HCT116 (cell line): ENCODE measurements around the gene CRYBG3. TPM values are rescaled to one million over a fixed set of nuclear protein-coding genes. Genes with fewer than 3 reads are reported as not detected.

Experiments used
- ATAC-seq: fragments of 200-7000 bp; cut with Tn5 transposase; 2 replicates; pipeline ENCODE4 v1.9.1; 2020; ENCODE audit warnings: mild to moderate bottlenecking, moderate library complexity
- BruUV-seq: library from RNA; stranded (reverse); fragments of 400-500 nt; replicated peaks from 2 replicates; lab custom pipeline; 2021; lab: Mats Ljungman, UMichigan
- CTCF ChIA-PET: fragments of 300-600 bp; sonication (Branson Sonifier 250); formaldehyde crosslinking; loops from one replicate; lab custom pipeline; 2021; ENCODE audit warnings: antibody characterized with exemption; lab: Charles Lee
- POLR2A ChIA-PET: fragments of 300-600, 350-600 bp; sonication (Branson Sonifier 250); formaldehyde crosslinking; loops from one replicate; lab custom pipeline; 2021; ENCODE audit warnings: antibody characterized with exemption; lab: Charles Lee
- RAD21 ChIA-PET, 2 experiments: fragments of 300-600 bp; sonication (Branson Sonifier 250); formaldehyde crosslinking; loops; one replicate each; lab custom pipeline; 2023; ENCODE audit warnings: low total read pairs in 2 of 2; ENCODE audit not compliant: uncharacterized antibody in 2 of 2, unreplicated experiment in 2 of 2, low non-redundant PET in 1 of 2; lab: Charles Lee
- DNase-seq: peaks from one replicate; pipeline ENCODE4 v3.0.0-alpha.2; 2010; ENCODE audit warnings: low read depth, low spot score
- H2AFZ ChIP-seq: fragments of 200-600 bp; shearing (Covaris generic), sonication (generic); 2 replicates; pipeline ENCODE4 v1.6.1; 2017; ENCODE audit warnings: low read depth, mixed run types, mixed read lengths, antibody characterized with exemption, low read length; ENCODE audit not compliant: poor library complexity, severe bottlenecking
- H3K27ac ChIP-seq: 2 replicates; pipeline ENCODE4 v1.5.1; 2012; ENCODE audit warnings: low read depth, low read length
- H3K27me3 ChIP-seq: fragments of 200-600 bp; sonication (generic); 2 replicates; pipeline ENCODE4 v1.6.1; 2016; ENCODE audit warnings: mixed run types, low read length, mixed read lengths; ENCODE audit not compliant: insufficient read depth
- H3K36me3 ChIP-seq, 2 experiments: fragments of 200-500 bp in 1 of 2; fragments of 200-600 bp in 1 of 2; sonication (Bioruptor generic) in 1 of 2; sonication (generic) in 1 of 2; 2 replicates each; pipeline versions ENCODE4 v1.5.1 to v1.6.1; 2014 to 2016; ENCODE audit warnings: low read length in 2 of 2, inconsistent platforms in 1 of 2, mixed read lengths in 1 of 2, mixed run types in 1 of 2; ENCODE audit not compliant: insufficient read depth in 2 of 2, control insufficient read depth in 1 of 2
- H3K4me1 ChIP-seq, 2 experiments: fragments of 200-600 bp in 1 of 2; sonication (generic) in 1 of 2; 2 replicates each; pipeline versions ENCODE4 v1.5.1 to v1.6.1; 2012 to 2017; ENCODE audit warnings: low read length in 2 of 2, inconsistent platforms in 1 of 2, mild to moderate bottlenecking in 1 of 2, mixed read lengths in 1 of 2, mixed run types in 1 of 2, moderate library complexity in 1 of 2; ENCODE audit not compliant: insufficient read depth in 2 of 2, control insufficient read depth in 1 of 2
- H3K4me2 ChIP-seq: fragments of 200-600 bp; sonication (generic); 2 replicates; pipeline ENCODE4 v1.6.1; 2017; ENCODE audit warnings: mixed run types, low read length, mixed read lengths
- H3K4me3 ChIP-seq, 2 experiments: fragments of 200-600 bp in 1 of 2; sonication (generic) in 1 of 2; replicated peaks in 1 of 2; 2 replicates each; pipeline ENCODE4 v1.5.1; 2011 to 2016; ENCODE audit warnings: low read length in 2 of 2, control low read depth in 1 of 2, low read depth in 1 of 2, mild to moderate bottlenecking in 1 of 2, mixed read lengths in 1 of 2, mixed run types in 1 of 2
- H3K79me2 ChIP-seq: fragments of 200-600 bp; sonication (generic); 2 replicates; pipeline ENCODE4 v1.6.1; 2017; ENCODE audit warnings: mild to moderate bottlenecking, mixed run types, low read length, moderate library complexity, mixed read lengths; ENCODE audit not compliant: insufficient read depth
- H3K9ac ChIP-seq: fragments of 200-600 bp; sonication (generic); 2 replicates; pipeline ENCODE4 v1.6.1; 2016; ENCODE audit warnings: low read length, mixed read lengths
- H3K9me2 ChIP-seq: fragments of 200-600 bp; sonication (generic), shearing (Covaris generic); 2 replicates; pipeline ENCODE4 v1.6.1; 2017; ENCODE audit warnings: mixed run types, mild to moderate bottlenecking, moderate library complexity; ENCODE audit not compliant: insufficient read depth
- H3K9me3 ChIP-seq, 2 experiments: fragments of 200-500 bp in 1 of 2; fragments of 200-600 bp in 1 of 2; sonication (Bioruptor generic) in 1 of 2; sonication (generic) in 1 of 2; 2 replicates each; pipeline ENCODE4 v1.6.1; 2014 to 2017; ENCODE audit warnings: low read length in 2 of 2, mixed read lengths in 2 of 2, inconsistent platforms in 1 of 2, low read depth in 1 of 2, mild to moderate bottlenecking in 1 of 2, mixed run types in 1 of 2, moderate library complexity in 1 of 2; ENCODE audit not compliant: control insufficient read depth in 1 of 2, insufficient read depth in 1 of 2
- H4K20me1 ChIP-seq: fragments of 200-600 bp; sonication (generic), shearing (Covaris generic); 2 replicates; pipeline ENCODE4 v1.6.1; 2017; ENCODE audit warnings: mixed run types, mild to moderate bottlenecking, moderate library complexity; ENCODE audit not compliant: insufficient read depth
- CBX3 ChIP-seq: IDR thresholded peaks from 2 replicates; pipeline ENCODE4 v1.6.1; 2012; ENCODE audit warnings: low read depth
- FOSL1 ChIP-seq: IDR thresholded peaks from 2 replicates; pipeline ENCODE4 v1.6.1; 2012; ENCODE audit warnings: low read depth
- POLR2A ChIP-seq: IDR thresholded peaks from 2 replicates; pipeline ENCODE4 v1.7.0; 2011; ENCODE audit warnings: borderline replicate concordance; ENCODE audit not compliant: insufficient read depth, insufficient read length; ENCODE audit errors: extremely low read depth
- RAD21 ChIP-seq: IDR thresholded peaks from 2 replicates; pipeline ENCODE4 v1.6.1; 2012; ENCODE audit warnings: low read depth, mild to moderate bottlenecking
- intact Hi-C: fragments of 100-400 bp; cut with micrococcal nuclease; formaldehyde crosslinking; loops from 2 replicates; pipeline ENCODE4 v1.10.0; 2022
- total RNA-seq: library from RNA; stranded (reverse); gene quantifications from one replicate; pipeline ENCODE4 v1.2.1, GENCODE V29; 2021; ENCODE audit not compliant: unreplicated experiment
- TF ChIP-seq, protein P1 (sequence below): IDR thresholded peaks from 2 replicates; pipeline ENCODE4 v1.6.1; 2012

The CRYBG3 gene
- total RNA-seq, 1 experiment from 2014 or later = 7.5 TPM

DNA sequence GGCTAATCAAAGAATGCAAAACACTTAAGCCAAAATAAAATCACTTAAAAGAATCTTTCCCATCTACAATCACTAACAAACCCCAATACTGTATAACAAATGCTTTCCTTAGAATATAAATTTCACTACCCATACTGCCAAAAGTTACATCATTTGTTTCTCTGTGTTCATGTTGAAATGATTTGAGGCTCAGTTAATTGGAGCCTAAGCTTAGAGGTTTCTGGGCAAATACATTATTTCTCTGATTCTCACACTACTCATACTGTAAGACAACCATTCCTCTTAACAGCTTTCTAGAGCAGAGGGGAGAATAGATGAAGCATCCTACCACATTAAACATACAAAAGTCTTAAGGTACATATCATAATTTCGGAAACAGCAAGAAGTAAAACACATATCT, 148.3 kb downstream of the CRYBG3 start:
- H2AFZ ChIP-seq = no peak overlapping the region
- H3K4me3 ChIP-seq = no peak overlapping the region
- no TSS peak for BruUV-seq
- peaks cover 9 to 25% of the 10 kb centered on the region in 2 experiments; a peak in 3 of 4 replicates for H3K36me3 ChIP-seq
- no peak for ATAC-seq
- H3K4me2 ChIP-seq = peak overlapping the region; percentile 75; the same call in 1 of the 2 replicates
- DNase-seq = no peak
- H3K9me2 ChIP-seq = no peaks in the 10 kb centered on the region
- peaks cover 67% of the 10 kb centered on the region for H3K79me2 ChIP-seq
- ChIA-PET CTCF (no interaction called here), POLR2A (no interaction called here)
- H4K20me1 ChIP-seq = no peaks in the 10 kb centered on the region; the same call in 1 of the 2 replicates
- intact Hi-C loops = loop anchor here (5.0 kb wide), 1 partner anchor 148 kb away; the partner anchor contains the start of gene CRYBG3
- TF ChIP-seq RAD21 = no peak
- no peak for TF ChIP-seq FOSL1
- TF ChIP-seq POLR2A = no peak
- TF ChIP-seq, protein P1, sequence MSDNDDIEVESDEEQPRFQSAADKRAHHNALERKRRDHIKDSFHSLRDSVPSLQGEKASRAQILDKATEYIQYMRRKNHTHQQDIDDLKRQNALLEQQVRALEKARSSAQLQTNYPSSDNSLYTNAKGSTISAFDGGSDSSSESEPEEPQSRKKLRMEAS = no peak
- TF ChIP-seq, all 23 proteins: peak for 0
- Histone ChIP-seq H3K27ac (no peak overlapping the region), H3K4me1 (peaks cover 6 to 19% of the 10 kb centered on the region in 2 experiments), H3K27me3 (no peaks in the 10 kb centered on the region), H3K9ac (no peak overlapping the region), H3K9me3 (no peaks in the 10 kb centered on the region)
- RAD21 ChIA-PET = no interaction called here

DNA sequence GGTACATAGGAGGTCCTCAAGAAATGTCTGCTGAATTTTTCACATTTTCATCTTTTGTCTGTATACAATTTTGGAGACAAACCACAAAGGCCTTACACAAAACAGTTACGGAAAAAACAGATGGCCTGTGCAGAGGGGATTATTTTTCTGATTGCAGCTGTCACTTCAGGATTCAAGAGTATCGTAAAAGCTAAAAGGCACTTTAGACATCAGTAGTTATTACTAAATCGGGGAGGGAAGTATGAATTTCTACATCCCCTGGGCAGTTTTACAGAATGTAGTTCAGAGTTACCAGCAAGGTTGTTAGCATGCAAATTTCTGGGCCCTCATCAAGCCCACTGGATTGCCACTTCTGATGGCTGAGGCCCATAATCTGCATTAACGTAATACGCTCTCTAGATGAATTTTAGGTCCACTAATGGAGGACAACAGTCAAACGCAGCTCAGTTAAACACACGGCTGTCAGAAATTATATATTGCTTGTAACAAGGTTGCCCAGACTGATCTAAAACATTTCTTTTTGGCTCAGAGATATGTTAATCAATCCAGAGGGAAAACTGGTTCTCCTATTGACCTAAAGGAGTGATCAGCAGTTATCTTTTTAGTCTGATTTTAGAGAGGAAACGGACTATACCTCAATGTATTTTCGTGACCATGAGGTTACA, 149.3 kb downstream of the CRYBG3 start:
- intact Hi-C loops = loop anchor here (5.0 kb wide), 1 partner anchor 149 kb away; the partner anchor contains the start of gene CRYBG3

More for the DNA sequence above, 149.3 kb downstream of the CRYBG3 start:
- no peaks in the 10 kb centered on the region for H3K9me3 ChIP-seq
- TF ChIP-seq CBX3 = no peak
- H3K27me3 ChIP-seq = no peaks in the 10 kb centered on the region
- RAD21 ChIA-PET = no interaction called here
- H2AFZ ChIP-seq = no peak overlapping the region
- H3K9me2 ChIP-seq = no peaks in the 10 kb centered on the region
- POLR2A ChIA-PET = interaction anchor here (0.9 kb wide), 1 partner anchor 13 kb away, joined by 3 read pairs; no protein-coding TSS in a partner anchor
- H4K20me1 ChIP-seq = no peaks in the 10 kb centered on the region
- ATAC-seq (no peak), DNase-seq (no peak)
- peak overlapping the region; percentile 64; the same call in 1 of the 2 replicates for H3K27ac ChIP-seq
- peak overlapping the region; percentile 81 for H3K9ac ChIP-seq
- peaks cover 57% of the 10 kb centered on the region for H3K79me2 ChIP-seq
- peak overlapping the region; percentile 64 to 75 for H3K4me3 ChIP-seq
- CTCF ChIA-PET = no interaction called here
- H3K4me2 ChIP-seq = peak overlapping the region; percentile 75
- peaks cover 9 to 17% of the 10 kb centered on the region in 2 experiments; a peak in 3 of 4 replicates for H3K36me3 ChIP-seq
- H3K4me1 ChIP-seq = peaks cover 6 to 19% of the 10 kb centered on the region in 2 experiments
- no TSS peak for BruUV-seq
